Gastroesophageal sphincter (tissue), 3 donors: ENCODE data around the gene SGCB.

Source experiments
- POLR2A ChIP-seq, 2 donors: fragments of 450-650 bp; IDR thresholded peaks; one replicate each; pipeline ENCODE4 v1.6.1; 2017; ENCODE audit warnings: antibody characterized with exemption in 2 of 2, mild to moderate bottlenecking in 2 of 2, moderate library complexity in 1 of 2
- POLR2AphosphoS5 ChIP-seq: sonication (generic); formaldehyde crosslinking; IDR thresholded peaks from one replicate; pipeline ENCODE4 v1.6.1; 2017; ENCODE audit warnings: antibody characterized with exemption
- TF ChIP-seq, protein P1 (sequence below), 4 experiments: fragments of 200-600 bp in 2 of 4; fragments of 450-650 bp in 2 of 4; sonication (generic) in 1 of 4; IDR thresholded peaks; one replicate each; pipeline ENCODE4 v1.5.1; 2017 to 2019; ENCODE audit warnings: antibody characterized with exemption in 4 of 4, mild to moderate bottlenecking in 2 of 4, moderate library complexity in 2 of 4

- TF ChIP-seq POLR2A (IDR thresholded peaks at IDR 0.05) (no peak), POLR2AphosphoS5 (no peak)
- TF ChIP-seq, protein P1, sequence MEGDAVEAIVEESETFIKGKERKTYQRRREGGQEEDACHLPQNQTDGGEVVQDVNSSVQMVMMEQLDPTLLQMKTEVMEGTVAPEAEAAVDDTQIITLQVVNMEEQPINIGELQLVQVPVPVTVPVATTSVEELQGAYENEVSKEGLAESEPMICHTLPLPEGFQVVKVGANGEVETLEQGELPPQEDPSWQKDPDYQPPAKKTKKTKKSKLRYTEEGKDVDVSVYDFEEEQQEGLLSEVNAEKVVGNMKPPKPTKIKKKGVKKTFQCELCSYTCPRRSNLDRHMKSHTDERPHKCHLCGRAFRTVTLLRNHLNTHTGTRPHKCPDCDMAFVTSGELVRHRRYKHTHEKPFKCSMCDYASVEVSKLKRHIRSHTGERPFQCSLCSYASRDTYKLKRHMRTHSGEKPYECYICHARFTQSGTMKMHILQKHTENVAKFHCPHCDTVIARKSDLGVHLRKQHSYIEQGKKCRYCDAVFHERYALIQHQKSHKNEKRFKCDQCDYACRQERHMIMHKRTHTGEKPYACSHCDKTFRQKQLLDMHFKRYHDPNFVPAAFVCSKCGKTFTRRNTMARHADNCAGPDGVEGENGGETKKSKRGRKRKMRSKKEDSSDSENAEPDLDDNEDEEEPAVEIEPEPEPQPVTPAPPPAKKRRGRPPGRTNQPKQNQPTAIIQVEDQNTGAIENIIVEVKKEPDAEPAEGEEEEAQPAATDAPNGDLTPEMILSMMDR (IDR thresholded peaks at IDR 0.05), result no peak
Observed at GRCh38 chr4:52037689-52038102, 403 bp downstream of the SGCB start.
